NCI-H146 treated with DMSO at 0.1 percent for 48 hours (cell line): Measurements from ENCODE around the gene JAKMIP3.

ENCODE experiments used
- DNase-seq: peaks from one replicate; lab custom pipeline; 2025; ENCODE audit not compliant: unreplicated experiment; lab: John Stamatoyannopoulos, UW

The JAKMIP3 gene

GRCh38 chr10:132109341-132110110, 43.8 kb downstream of the JAKMIP3 start:
- no peak for DNase-seq

DNA sequence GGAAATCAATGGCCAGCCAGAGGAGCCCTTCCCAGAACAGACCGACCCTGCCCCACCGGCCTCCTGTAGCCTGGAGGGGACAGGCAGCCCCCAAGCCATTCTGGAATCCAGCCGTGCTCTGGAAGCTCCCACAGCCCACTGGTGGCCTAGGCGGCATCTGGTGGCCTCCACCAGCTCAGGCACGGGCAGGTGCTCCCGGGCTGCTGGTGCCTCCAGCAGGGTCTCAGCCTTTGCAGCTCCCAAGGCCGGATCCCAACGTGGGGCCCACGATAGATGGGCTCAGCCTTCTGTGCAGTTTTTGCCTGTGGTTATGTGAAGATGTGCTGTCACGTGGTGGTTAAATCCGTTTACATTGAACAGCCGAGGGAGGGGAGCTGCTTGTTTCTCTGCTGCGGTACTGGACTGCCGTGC, 44.4 kb downstream of the JAKMIP3 start:
- DNase-seq, result no peak

DNA sequence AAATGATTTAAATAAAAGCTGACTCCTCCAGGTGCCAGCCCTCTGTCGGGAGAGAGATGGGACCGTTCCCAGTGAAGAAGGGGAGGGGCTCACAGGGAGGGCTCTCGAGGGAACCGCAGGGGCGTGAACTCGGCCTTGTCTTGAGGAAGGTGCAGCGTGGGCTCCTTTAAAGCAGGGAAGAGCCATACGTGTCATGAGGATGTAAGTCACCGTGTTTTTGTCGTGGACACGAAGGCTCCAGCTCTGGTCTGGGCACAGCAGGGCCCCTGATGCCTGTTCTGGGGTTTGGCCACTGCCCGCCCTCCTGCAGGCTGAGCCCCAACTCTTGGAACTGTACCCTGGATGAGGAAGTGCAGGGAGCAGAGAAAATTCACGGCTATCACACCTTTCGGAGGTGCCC, 45.0 kb downstream of the JAKMIP3 start:
- no peak for DNase-seq

- DNase-seq, result no peak
Observed at GRCh38 chr10:132111121-132111731, 45.5 kb downstream of the JAKMIP3 start.

GRCh38 chr10:132111871-132112341, 46.2 kb downstream of the JAKMIP3 start:
- no peak for DNase-seq

GRCh38 chr10:132112611-132113010, 46.9 kb downstream of the JAKMIP3 start:
- DNase-seq, result no peak

DNA sequence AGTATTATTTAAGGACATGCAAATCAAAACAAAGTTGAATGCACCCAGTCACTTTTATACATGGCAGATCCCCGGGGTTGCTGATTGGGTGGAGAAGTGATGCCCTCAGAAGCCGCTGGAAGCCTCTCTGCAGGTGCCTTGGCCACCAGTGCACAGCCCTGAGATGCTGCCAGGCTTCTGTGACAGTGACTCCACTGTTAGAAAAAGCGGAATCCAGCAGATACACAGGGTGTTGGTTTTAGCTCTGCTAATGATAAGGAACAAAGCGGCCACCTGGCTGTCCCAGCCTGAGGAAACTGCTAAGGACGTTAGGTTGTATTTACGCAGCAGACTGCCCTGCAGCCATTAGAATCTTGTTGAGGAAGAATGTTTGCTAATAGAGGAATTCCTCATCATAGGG, 47.5 kb downstream of the JAKMIP3 start:
- DNase-seq, result peak; percentile 44

- no peak for DNase-seq
Observed at GRCh38 chr10:132113766-132114365, 48.1 kb downstream of the JAKMIP3 start.

DNA sequence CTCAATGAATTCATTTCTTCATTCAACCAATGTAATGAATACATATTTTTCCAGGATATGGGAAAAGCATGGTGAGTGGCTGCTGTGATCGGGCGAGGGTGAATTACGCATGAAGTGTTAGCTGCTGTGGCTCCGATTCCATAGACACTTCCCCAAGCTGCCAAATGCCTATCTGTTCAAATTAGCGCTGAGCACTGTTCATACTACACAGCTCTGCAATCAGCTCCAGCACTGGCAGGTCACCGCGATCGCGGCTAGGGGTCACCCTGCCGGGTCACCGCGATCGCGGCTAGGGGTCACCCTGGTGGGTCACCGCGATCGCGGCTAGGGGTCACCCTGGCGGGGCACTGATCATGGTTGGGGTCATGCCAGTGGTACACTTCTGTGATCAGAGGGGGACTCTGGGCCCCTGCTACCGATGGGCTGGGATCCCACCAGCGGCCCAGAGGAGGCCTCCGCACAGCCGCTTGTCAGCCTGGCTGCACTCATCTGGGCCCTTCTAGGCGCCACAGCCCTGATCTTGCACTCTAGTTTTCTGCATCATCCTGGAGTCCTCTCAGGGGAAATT, 49.3 kb downstream of the JAKMIP3 start:
- DNase-seq, result no peak
